HepG2 (cell line): ENCODE results near the gene GGT7. TPM values are rescaled to one million over a fixed set of nuclear protein-coding genes. Genes with fewer than 3 reads are reported as not detected.
A peak's percentile ranks its signal among the peaks of the same experiment; 100 is the strongest.

Source experiments
- ATAC-seq: fragments of 200-7000 bp; cut with Tn5 transposase; 3 replicates; pipeline ENCODE4 v1.9.1; 2020; ENCODE audit warnings: mild to moderate bottlenecking, moderate library complexity
- BruUV-seq: library from RNA; stranded (reverse); fragments of 400-500 nt; replicated peaks from 2 replicates; lab custom pipeline; 2021; lab: Mats Ljungman, UMichigan
- CTCF ChIA-PET: fragments of 300-600 bp; formaldehyde crosslinking; extraction: SDS; loops from one replicate; lab custom pipeline; 2021; ENCODE audit warnings: low total read pairs, inconsistent platforms, low intra/inter-chr PET ratio; lab: Yijun Ruan, JAX
- POLR2A ChIA-PET: fragments of 350-600 bp; sonication (Branson Sonifier 250); formaldehyde crosslinking; loops from one replicate; lab custom pipeline; 2020; ENCODE audit warnings: antibody characterized with exemption, inconsistent platforms; lab: Yijun Ruan, JAX
- DNase-seq: peaks from one replicate; pipeline ENCODE4 v3.0.0-alpha.2; 2015; ENCODE audit warnings: low spot score
- FAIRE-seq: peaks from 3 replicates; lab custom pipeline; 2011; peaks lifted over from hg19 to GRCh38; lab: Jason Lieb, UNC
- H2AFZ ChIP-seq: one replicate; pipeline ENCODE4 v1.6.1; 2011; ENCODE audit warnings: low read length, inconsistent platforms
- H3K27ac ChIP-seq: fragments of 300-600 bp; 3 replicates; pipeline ENCODE4 v1.8.0; 2011; ENCODE audit warnings: mixed run types, mild to moderate bottlenecking, mixed read lengths, low read length, inconsistent platforms; ENCODE audit not compliant: insufficient read depth; ENCODE audit errors: extremely low read length
- H3K27me3 ChIP-seq, 2 experiments: fragments of 200-600 bp in 1 of 2; 2 replicates in 1 of 2; 3 replicates in 1 of 2; pipeline versions ENCODE4 v1.6.0 to v1.8.0; 2011; ENCODE audit warnings: low read length in 2 of 2, mild to moderate bottlenecking in 2 of 2, moderate library complexity in 2 of 2, inconsistent platforms in 1 of 2; ENCODE audit not compliant: insufficient read depth in 2 of 2, control insufficient read depth in 1 of 2
- H3K36me3 ChIP-seq, 2 experiments: fragments of 200-600 bp in 1 of 2; replicated peaks in 1 of 2; 2 replicates in 1 of 2; 3 replicates in 1 of 2; pipeline versions ENCODE4 v1.5.1 to v1.8.0; 2011; ENCODE audit warnings: low read length in 2 of 2, inconsistent platforms in 1 of 2; ENCODE audit not compliant: insufficient read depth in 2 of 2, control insufficient read depth in 1 of 2
- H3K4me1 ChIP-seq: 2 replicates; pipeline ENCODE4 v1.5.1; 2012; ENCODE audit warnings: low read length, inconsistent platforms; ENCODE audit not compliant: insufficient read depth
- H3K4me2 ChIP-seq: 2 replicates; pipeline ENCODE4 v1.6.0; 2011; ENCODE audit warnings: low read depth, low read length, inconsistent platforms
- H3K4me3 ChIP-seq, 3 experiments: fragments of 200-600 bp in 1 of 3; sonication (generic), shearing (Covaris generic) in 1 of 3; replicated peaks in 1 of 3; 2 replicates each; pipeline ENCODE4 v1.5.1; 2011 to 2016; ENCODE audit warnings: low read length in 3 of 3, inconsistent platforms in 2 of 3, low read depth in 2 of 3, mild to moderate bottlenecking in 2 of 3, control low read depth in 1 of 3, mixed read lengths in 1 of 3; ENCODE audit not compliant: insufficient read depth in 1 of 3
- H3K79me2 ChIP-seq: one replicate; pipeline ENCODE4 v1.6.1; 2011; ENCODE audit warnings: low read length, inconsistent platforms; ENCODE audit not compliant: insufficient read depth
- H3K9ac ChIP-seq: 2 replicates; pipeline ENCODE4 v1.6.0; 2011; ENCODE audit warnings: mild to moderate bottlenecking, low read depth, low read length, inconsistent platforms; ENCODE audit not compliant: insufficient read depth
- H3K9me3 ChIP-seq: 2 replicates; pipeline ENCODE4 v1.5.1; 2012; ENCODE audit warnings: mild to moderate bottlenecking, low read length
- H4K20me1 ChIP-seq: 2 replicates; pipeline ENCODE4 v1.6.0; 2011; ENCODE audit warnings: inconsistent platforms, mild to moderate bottlenecking, low read length, moderate library complexity; ENCODE audit not compliant: insufficient read depth
- JDP2 ChIP-seq: sonication (generic); formaldehyde crosslinking; IDR thresholded peaks from 2 replicates; pipeline ENCODE4 v1.8.1; 2022; ENCODE audit warnings: missing genetic modification reagents, borderline replicate concordance
- POLR2AphosphoS5 ChIP-seq: IDR thresholded peaks from 2 replicates; pipeline ENCODE4 v1.6.1; 2012; ENCODE audit warnings: low read depth, low read length
- SNAI1 ChIP-seq: sonication (generic); formaldehyde crosslinking; IDR thresholded peaks from 2 replicates; pipeline ENCODE4 v1.5.0; 2020; ENCODE audit warnings: mild to moderate bottlenecking, missing genetic modification reagents, borderline replicate concordance
- ZNF670 ChIP-seq: sonication (generic); formaldehyde crosslinking; IDR thresholded peaks from 2 replicates; pipeline ENCODE4 v1.8.0; 2022; ENCODE audit warnings: mild to moderate bottlenecking, missing genetic modification reagents, borderline replicate concordance
- in situ Hi-C: cut with HindIII; loops from 2 replicates; pipeline ENCODE4 v1.10.0; 2017; ENCODE audit warnings: low pct_unique_long_range_greater_than_20kb; ENCODE audit not compliant: extremely low pct_ligation_motif_present
- intact Hi-C: fragments of 100-400 bp; cut with micrococcal nuclease; formaldehyde crosslinking; loops from one replicate; pipeline ENCODE4 v1.10.0; 2022; ENCODE audit not compliant: unreplicated experiment
- polyA plus RNA-seq, 8 experiments: library from polyadenylated mRNA; depleted of rRNA in 3 of 8; stranded (reverse) in 7 of 8; unstranded in 1 of 8; fragments of >200 nt; fragmentation: Illumina TruSeq in 4 of 8; extraction: Trizol in 4 of 8; gene quantifications; 2 replicates each; pipeline versions ENCODE4 v1.2.1 to v1.2.3, GENCODE V29; 2011 to 2016; ENCODE audit warnings: low read depth in 4 of 8, missing spikeins in 1 of 8, mixed read lengths in 1 of 8; ENCODE audit not compliant: insufficient read depth in 1 of 8
- total RNA-seq, 5 experiments: library from RNA; depleted of rRNA; stranded (reverse); fragments of >200 nt; fragmentation: Illumina TruSeq; extraction: Trizol; gene quantifications; 2 replicates each; pipeline ENCODE4 v1.2.3, GENCODE V29; 2016; ENCODE audit warnings: low read depth in 1 of 5
- TF ChIP-seq, protein P1 (sequence below): sonication (generic); formaldehyde crosslinking; IDR thresholded peaks from 2 replicates; pipeline ENCODE4 v1.4.0; 2020; ENCODE audit warnings: missing genetic modification reagents
- TF ChIP-seq, protein P2 (sequence below): sonication (generic); formaldehyde crosslinking; IDR thresholded peaks from 2 replicates; pipeline ENCODE4 v1.4.0; 2020; ENCODE audit warnings: mild to moderate bottlenecking, missing genetic modification reagents
- TF ChIP-seq, protein P3 (sequence below): IDR thresholded peaks from 2 replicates; pipeline ENCODE4 v1.6.1; 2012; ENCODE audit warnings: low read depth, low read length, improper control_type of control experiment
- TF ChIP-seq, protein P4 (sequence below): sonication (generic); formaldehyde crosslinking; IDR thresholded peaks from 2 replicates; pipeline ENCODE4 v1.8.0; 2022; ENCODE audit warnings: mild to moderate bottlenecking, missing genetic modification reagents

Gene GGT7
- total and polyA plus RNA-seq, 2 of the 13 experiments (the other 11 are each of a cell fraction or from before 2014, with no cell fraction given), result 6.6 to 23.0 TPM

DNA sequence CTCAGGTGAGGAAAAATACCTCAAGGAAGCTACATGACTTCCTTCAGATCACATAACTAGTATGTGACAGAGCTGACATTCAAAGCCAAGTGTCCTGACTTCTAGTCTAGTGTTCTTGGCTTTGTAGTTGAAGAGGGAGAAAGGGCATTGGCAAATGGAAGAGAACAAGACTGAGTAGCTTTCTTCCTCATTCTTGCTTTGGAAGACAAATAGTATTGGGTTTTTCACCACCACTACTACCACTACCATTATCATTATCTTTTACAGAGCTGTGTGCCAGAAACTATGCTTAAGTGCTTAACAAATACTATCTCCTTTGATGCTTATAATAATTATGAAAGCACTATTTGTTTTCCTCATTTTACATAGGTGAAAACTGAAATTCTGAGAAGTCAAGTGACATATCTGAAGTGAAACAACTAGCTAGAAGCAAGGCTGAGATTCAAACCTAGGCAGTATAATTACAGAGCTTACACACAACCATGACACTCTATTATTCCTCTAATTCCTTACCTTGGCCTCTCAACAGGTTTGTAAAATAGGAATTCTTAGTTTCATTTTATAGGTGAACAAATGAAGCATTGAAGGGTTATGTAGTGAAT is 10.5 kb upstream of the GGT7 start:
- no peaks in the 10 kb centered on the region for H3K9me3 ChIP-seq
- no peak overlapping the region for H3K27ac ChIP-seq
- peaks cover 7% of the 10 kb centered on the region; the same call in 1 of the 2 replicates for H4K20me1 ChIP-seq
- no peak overlapping the region for H3K4me3 ChIP-seq
- DNase-seq (no peak), FAIRE-seq (no peak), ATAC-seq (no peak)
- POLR2A ChIA-PET, result interaction anchor here (0.8 kb wide), 1 partner anchor 9 kb away, joined by 3 read pairs; no protein-coding TSS in a partner anchor
- no peaks in the 10 kb centered on the region for H3K27me3 ChIP-seq
- peaks cover 18% of the 10 kb centered on the region for H3K79me2 ChIP-seq
- BruUV-seq, result no TSS peak
- CTCF ChIA-PET, result no interaction called here
- H2AFZ ChIP-seq, result no peak overlapping the region
- H3K4me2 ChIP-seq, result no peak overlapping the region
- H3K9ac ChIP-seq, result no peak overlapping the region
- H3K4me1 ChIP-seq, result peaks cover 28% of the 10 kb centered on the region
- intact Hi-C loops (no loop called here), in situ Hi-C loops (no loop called here)
- TF ChIP-seq JDP2 (CRISPR knock-in tag), result no peak
- TF ChIP-seq, protein P1, sequence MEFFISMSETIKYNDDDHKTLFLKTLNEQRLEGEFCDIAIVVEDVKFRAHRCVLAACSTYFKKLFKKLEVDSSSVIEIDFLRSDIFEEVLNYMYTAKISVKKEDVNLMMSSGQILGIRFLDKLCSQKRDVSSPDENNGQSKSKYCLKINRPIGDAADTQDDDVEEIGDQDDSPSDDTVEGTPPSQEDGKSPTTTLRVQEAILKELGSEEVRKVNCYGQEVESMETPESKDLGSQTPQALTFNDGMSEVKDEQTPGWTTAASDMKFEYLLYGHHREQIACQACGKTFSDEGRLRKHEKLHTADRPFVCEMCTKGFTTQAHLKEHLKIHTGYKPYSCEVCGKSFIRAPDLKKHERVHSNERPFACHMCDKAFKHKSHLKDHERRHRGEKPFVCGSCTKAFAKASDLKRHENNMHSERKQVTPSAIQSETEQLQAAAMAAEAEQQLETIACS (CRISPR knock-in tag), result no peak
- TF ChIP-seq, protein P2, sequence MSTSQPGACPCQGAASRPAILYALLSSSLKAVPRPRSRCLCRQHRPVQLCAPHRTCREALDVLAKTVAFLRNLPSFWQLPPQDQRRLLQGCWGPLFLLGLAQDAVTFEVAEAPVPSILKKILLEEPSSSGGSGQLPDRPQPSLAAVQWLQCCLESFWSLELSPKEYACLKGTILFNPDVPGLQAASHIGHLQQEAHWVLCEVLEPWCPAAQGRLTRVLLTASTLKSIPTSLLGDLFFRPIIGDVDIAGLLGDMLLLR (CRISPR knock-in tag), result no peak
- TF ChIP-seq ZNF670, result 0 out of 2 replicates have a peak, but pooled peaks have one; percentile 34
- no peak for TF ChIP-seq SNAI1 (CRISPR knock-in tag)
- TF ChIP-seq POLR2AphosphoS5, result 0 out of 2 replicates have a peak, but pooled peaks have one; percentile 21
- TF ChIP-seq, protein P3, sequence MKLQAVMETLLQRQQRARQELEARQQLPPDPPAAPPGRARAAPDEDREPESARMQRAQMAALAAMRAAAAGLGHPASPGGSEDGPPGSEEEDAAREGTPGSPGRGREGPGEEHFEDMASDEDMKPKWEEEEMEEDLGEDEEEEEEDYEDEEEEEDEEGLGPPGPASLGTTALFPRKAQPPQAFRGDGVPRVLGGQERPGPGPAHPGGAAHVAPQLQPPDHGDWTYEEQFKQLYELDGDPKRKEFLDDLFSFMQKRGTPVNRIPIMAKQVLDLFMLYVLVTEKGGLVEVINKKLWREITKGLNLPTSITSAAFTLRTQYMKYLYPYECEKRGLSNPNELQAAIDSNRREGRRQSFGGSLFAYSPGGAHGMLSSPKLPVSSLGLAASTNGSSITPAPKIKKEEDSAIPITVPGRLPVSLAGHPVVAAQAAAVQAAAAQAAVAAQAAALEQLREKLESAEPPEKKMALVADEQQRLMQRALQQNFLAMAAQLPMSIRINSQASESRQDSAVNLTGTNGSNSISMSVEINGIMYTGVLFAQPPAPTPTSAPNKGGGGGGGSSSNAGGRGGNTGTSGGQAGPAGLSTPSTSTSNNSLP, result no peak
- TF ChIP-seq, protein P4, sequence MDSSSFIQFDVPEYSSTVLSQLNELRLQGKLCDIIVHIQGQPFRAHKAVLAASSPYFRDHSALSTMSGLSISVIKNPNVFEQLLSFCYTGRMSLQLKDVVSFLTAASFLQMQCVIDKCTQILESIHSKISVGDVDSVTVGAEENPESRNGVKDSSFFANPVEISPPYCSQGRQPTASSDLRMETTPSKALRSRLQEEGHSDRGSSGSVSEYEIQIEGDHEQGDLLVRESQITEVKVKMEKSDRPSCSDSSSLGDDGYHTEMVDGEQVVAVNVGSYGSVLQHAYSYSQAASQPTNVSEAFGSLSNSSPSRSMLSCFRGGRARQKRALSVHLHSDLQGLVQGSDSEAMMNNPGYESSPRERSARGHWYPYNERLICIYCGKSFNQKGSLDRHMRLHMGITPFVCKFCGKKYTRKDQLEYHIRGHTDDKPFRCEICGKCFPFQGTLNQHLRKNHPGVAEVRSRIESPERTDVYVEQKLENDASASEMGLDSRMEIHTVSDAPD (CRISPR knock-in tag), result no peak
- H3K36me3 ChIP-seq, result peaks cover 3 to 31% of the 10 kb centered on the region in 2 experiments; a peak in 4 of 5 replicates
